GM19328 (cell line): ENCODE results near the gene AVL9.
"Not testable (repeated sequence)": the region's sequence is repeated elsewhere in the genome, so short reads cannot be mapped to it uniquely, and the experiment has no call there.

ENCODE experiments used
- ATAC-seq: cut with Tn5 transposase; IDR thresholded peaks from one replicate; pipeline ENCODE4 v1.9.1; 2021; ENCODE audit warnings: mild to moderate bottlenecking, moderate library complexity; ENCODE audit not compliant: unreplicated experiment

AVL9 gene

DNA sequence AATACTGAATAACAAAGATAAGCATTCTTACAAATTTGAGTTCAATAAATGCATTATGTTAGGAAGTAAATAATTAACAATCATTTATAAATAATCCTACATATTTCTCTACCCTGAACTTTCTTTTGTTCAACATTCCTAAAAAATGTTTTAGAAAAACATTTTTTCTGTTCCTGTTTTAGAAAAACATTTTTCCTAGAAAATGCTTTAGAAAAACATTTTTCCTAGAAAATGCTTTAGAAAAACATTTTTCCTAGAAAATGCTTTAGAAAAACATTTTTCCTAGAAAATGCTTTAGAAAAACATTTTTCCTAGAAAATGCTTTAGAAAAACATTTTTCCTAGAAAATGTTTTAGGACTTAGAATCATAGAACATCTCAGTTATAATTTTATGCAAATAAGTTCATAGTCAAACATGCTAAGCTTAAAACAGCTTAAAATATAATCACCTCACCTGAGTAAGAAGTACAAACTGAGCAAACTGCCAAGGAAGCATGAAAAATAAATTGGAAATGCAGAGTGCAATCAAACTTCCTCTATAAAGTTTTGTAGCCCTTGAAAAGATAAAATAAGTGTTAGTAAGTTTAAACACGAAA is 139.6 kb downstream of the AVL9 start:
- ATAC-seq: not testable (repeated sequence)

DNA sequence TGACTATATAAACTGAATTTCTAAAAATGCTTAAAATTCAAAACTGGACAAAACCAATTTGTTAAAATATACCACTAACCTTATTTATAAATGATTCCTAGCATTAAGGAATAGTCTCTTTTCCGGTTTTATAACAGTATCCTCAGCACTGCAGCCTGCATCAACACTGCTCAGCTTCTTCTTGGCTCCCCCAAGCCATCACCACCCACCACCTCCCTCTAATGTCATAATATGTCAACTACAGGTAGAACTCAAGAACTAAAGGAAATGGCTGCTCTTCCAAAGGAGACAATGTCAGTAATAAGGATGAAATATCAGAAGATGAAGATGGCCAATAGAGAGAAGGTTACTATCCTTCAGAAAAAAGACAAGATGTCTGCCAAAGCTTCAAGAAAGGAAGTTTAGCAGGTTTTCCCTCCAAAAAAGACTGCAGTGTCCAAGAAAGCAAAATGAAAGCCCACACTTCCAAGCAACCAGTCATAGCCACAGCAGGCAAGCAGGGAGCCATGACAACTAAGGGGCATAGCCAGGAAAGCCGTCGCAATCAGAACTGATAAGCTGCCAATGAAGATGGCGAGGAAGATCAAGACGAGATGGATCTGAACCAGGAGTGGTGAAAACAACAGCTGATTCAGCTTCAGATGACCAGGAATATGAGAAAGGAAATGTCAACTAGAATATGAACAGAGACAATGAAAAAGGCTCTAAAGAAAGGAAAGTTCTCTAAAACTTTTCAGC is 141.6 kb downstream of the AVL9 start:
- not testable (repeated sequence) for ATAC-seq

DNA sequence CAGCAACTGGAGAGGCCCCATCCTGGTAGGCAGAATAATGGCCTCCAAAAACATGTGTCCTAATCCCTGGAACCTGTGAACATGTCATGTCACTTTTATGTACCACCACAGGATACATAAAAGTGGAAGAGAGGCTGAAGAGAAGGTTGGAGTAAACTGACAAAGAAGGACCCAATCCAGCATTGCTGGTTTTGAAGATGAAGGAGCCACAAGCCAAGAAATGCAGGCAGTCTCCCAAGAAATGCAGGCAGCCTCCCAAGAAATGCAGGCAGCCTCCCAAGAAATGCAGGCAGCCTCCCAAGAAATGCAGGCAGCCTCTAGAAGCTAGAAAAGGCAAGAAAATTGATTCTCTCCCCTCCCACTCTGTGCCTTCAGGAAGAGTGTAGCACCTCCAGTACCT is 142.3 kb downstream of the AVL9 start:
- ATAC-seq: not testable (repeated sequence)
